Measurements from ENCODE around the gene FADS1.

DNA sequence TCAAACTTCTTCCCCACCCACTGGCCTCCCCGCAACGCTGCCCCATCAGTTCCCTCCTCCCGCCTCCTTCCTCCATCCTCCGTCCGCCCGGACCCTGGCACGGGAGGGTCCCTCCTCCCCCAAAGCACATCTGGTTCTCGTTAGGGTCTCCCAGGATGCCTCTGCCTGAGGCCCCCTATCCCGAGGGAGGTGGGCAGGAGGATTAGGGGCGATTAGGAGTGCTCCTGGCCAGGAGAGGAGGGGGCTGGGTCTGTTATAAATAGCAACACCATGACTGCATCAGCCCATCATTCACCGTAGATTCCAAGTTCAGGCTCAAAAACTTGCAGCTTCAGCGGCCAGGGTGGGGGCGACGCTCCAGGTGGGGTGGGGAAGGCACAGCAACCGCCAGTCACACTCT is 54.0 kb downstream of the FADS1 start:
- TF ChIP-seq CTCF (IDR thresholded peaks at IDR 0.05) (no peak), POLR2A (IDR thresholded peaks at IDR 0.05) (no peak)
